Mammary epithelial cell (primary cell): ENCODE results near the gene UGGT2.

Experiments used
- EZH2 ChIP-seq: IDR thresholded peaks from 2 replicates; pipeline ENCODE4 v1.6.1; 2012; ENCODE audit warnings: low read length, inconsistent platforms, borderline replicate concordance
- TF ChIP-seq, protein P1 (sequence below), 2 donors: IDR thresholded peaks in 1 of 2; conservative IDR thresholded peaks in 1 of 2; 2 replicates each; pipeline ENCODE4 v1.5.1; 2011 to 2012; ENCODE audit warnings: inconsistent platforms in 2 of 2, low read length in 2 of 2, mild to moderate bottlenecking in 2 of 2, control low read depth in 1 of 2, low read depth in 1 of 2; ENCODE audit not compliant: insufficient read depth in 1 of 2; ENCODE audit errors: extremely low read depth in 1 of 2

DNA sequence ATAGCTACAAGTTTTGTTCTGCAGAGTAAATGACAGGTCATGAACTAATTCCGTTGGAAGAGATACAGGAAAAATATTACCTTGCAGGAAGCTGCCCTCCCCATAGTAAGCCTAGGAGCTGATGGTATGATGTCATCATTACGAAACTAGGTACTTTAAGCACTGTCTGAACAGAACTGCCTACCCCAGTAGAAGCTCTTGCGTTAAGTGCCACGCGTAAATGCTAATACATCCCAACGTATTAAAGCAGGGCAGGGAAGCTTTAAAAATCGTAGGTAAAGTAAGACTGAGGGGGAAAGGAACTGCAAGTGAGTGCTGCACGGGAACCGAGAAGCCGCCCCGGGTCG is 572 bp downstream of the UGGT2 start:
- TF ChIP-seq, protein P1, sequence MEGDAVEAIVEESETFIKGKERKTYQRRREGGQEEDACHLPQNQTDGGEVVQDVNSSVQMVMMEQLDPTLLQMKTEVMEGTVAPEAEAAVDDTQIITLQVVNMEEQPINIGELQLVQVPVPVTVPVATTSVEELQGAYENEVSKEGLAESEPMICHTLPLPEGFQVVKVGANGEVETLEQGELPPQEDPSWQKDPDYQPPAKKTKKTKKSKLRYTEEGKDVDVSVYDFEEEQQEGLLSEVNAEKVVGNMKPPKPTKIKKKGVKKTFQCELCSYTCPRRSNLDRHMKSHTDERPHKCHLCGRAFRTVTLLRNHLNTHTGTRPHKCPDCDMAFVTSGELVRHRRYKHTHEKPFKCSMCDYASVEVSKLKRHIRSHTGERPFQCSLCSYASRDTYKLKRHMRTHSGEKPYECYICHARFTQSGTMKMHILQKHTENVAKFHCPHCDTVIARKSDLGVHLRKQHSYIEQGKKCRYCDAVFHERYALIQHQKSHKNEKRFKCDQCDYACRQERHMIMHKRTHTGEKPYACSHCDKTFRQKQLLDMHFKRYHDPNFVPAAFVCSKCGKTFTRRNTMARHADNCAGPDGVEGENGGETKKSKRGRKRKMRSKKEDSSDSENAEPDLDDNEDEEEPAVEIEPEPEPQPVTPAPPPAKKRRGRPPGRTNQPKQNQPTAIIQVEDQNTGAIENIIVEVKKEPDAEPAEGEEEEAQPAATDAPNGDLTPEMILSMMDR (conservative IDR thresholded peaks at IDR 0.05 in 1 of 2, IDR thresholded peaks at IDR 0.05 in 1 of 2; ENCODE audit: extremely low read depth in 1 of 2, insufficient read depth in 1 of 2, low read depth in 1 of 2, low read length in 2 of 2) = no peak
- TF ChIP-seq EZH2 = no peak
